CD4-positive, CD25-positive, alpha-beta regulatory T cell (primary cell): ENCODE measurements around the gene VPS26A. TPM values are rescaled to one million over a fixed set of nuclear protein-coding genes. Genes with fewer than 3 reads are reported as not detected.

Experiments
- ATAC-seq, 2 donors: fragments of 150-1000 bp; cut with Tn5 transposase; one replicate each; pipeline ENCODE4 v1.10.0; 2021; ENCODE audit warnings: low read depth in 2 of 2, moderate number of reproducible peaks in 2 of 2, moderate library complexity in 1 of 2
- DNase-seq, 3 donors: peaks; one replicate each; pipeline versions ENCODE4 v3.0.0 to v3.0.0-alpha.2; 2012 to 2022; ENCODE audit warnings: mixed read lengths in 1 of 3
- H3K27ac ChIP-seq: one replicate; pipeline ENCODE4 v1.7.0; 2013; ENCODE audit warnings: mild to moderate bottlenecking, low read length; ENCODE audit not compliant: insufficient read depth, poor library complexity, severe bottlenecking
- H3K27me3 ChIP-seq: one replicate; pipeline ENCODE4 v1.7.0; 2013; ENCODE audit warnings: low read length; ENCODE audit not compliant: control insufficient read depth, insufficient read depth
- H3K36me3 ChIP-seq: one replicate; pipeline ENCODE4 v1.7.0; 2013; ENCODE audit warnings: mild to moderate bottlenecking, low read length, moderate library complexity; ENCODE audit not compliant: control insufficient read depth, insufficient read depth
- H3K4me1 ChIP-seq: 2 replicates; pipeline ENCODE4 v1.7.0; 2013; ENCODE audit warnings: mild to moderate bottlenecking, low read length; ENCODE audit not compliant: insufficient read depth, control insufficient read depth, poor library complexity, severe bottlenecking
- H3K4me3 ChIP-seq: one replicate; pipeline ENCODE4 v1.7.0; 2013; ENCODE audit warnings: low read depth, mild to moderate bottlenecking, low read length, moderate library complexity
- H3K9me3 ChIP-seq, 2 experiments: 1 replicate in 1 of 2; 2 replicates in 1 of 2; pipeline ENCODE4 v1.7.0; 2013; ENCODE audit warnings: low read length in 2 of 2, mild to moderate bottlenecking in 1 of 2, moderate library complexity in 1 of 2; ENCODE audit not compliant: control insufficient read depth in 2 of 2
- H3K27ac Mint-ChIP-seq, 3 donors: one replicate each; pipeline ENCODE4 v1.8.0; 2020 to 2022; ENCODE audit warnings: mild to moderate bottlenecking in 3 of 3, mixed read lengths in 3 of 3, moderate library complexity in 2 of 3
- H3K27me3 Mint-ChIP-seq: one replicate; pipeline ENCODE4 v1.8.0; 2022; ENCODE audit warnings: mild to moderate bottlenecking, mixed read lengths
- H3K36me3 Mint-ChIP-seq: one replicate; pipeline ENCODE4 v1.8.0; 2020; ENCODE audit warnings: mixed read lengths
- H3K4me1 Mint-ChIP-seq, 4 donors: one replicate each; pipeline ENCODE4 v1.8.0; 2020 to 2022; ENCODE audit warnings: mixed read lengths in 4 of 4, mild to moderate bottlenecking in 1 of 4
- H3K4me3 Mint-ChIP-seq, 4 donors: one replicate each; pipeline ENCODE4 v1.8.0; 2020 to 2022; ENCODE audit warnings: mild to moderate bottlenecking in 4 of 4, mixed read lengths in 4 of 4, moderate library complexity in 3 of 4
- H3K9me3 Mint-ChIP-seq, 7 donors: one replicate each; pipeline ENCODE4 v1.8.0; 2020 to 2022; ENCODE audit warnings: mixed read lengths in 7 of 7, mild to moderate bottlenecking in 3 of 7, moderate library complexity in 2 of 7
- polyA plus RNA-seq, 4 donors: library from polyadenylated mRNA; unstranded; fragments of 300-500 nt; fragmentation: Illumina TruSeq; gene quantifications; one replicate each; pipeline ENCODE4 v1.2.3, GENCODE V29; 2021
- total RNA-seq: library from RNA; stranded (reverse); gene quantifications from one replicate; pipeline ENCODE4 v1.2.3, GENCODE V29; 2022

VPS26A gene
- total RNA-seq (45.7 TPM), polyA plus RNA-seq (10 to 100 TPM; 40.3 to 55.5 (median 43.0) TPM)

DNA sequence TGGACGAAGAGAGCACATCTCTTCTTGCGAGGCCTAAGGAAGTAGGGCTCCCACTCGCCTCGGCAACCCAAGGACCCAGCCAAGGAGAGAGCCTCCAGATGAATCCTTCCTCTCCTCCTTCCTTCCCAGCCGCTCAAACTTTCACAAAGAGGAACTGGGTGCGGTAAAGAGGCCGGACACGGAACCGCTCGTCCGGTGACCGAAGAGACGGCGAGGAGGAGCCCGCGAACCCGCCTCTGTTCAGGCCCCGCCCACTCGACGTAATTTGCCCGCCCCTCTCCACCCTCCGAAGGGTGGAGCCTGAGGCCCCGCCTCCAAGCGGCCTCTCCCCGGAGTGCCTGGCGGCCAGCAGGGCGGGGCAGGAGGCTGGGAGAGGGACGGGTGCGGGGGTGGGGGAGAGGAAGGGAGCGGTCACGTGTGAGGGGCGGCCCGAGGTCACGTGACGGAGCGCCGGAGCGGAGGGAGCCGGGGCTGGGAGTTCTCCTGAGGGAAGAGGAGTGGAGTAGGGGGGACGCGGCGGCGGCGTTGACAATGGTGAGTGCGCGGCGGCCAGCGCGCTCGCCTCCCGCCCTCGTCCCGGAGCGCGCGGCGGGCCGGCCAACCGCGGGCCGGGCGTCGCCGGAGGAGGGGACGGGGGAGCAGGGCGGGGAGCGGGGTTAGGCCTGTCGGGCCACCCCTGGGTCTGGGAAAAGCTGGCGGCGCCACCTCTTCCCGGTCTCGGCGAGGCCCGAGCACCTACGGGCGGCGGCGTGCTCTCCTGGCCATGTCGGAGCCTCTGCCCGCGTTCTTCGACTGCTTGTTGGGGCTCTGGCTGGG lies at the start of gene VPS26A:
VPS26A (plus strand) TSS at position 432 of the 816 bp plus-strand sequence; CDS start at position 532, 100 bp downstream.
- peaks cover 36% of the 10 kb centered on the region for H3K4me1 ChIP-seq
- peak; percentile 98 to 99 (median 99) for DNase-seq
- H3K27ac ChIP-seq, result peak within 1 kb of the TSS; percentile 96
- Mint-ChIP-seq H3K36me3 (no peaks in the 10 kb centered on the region), H3K27ac (peak within 1 kb of the TSS; percentile 93 to 98 (median 97)), H3K27me3 (peaks cover 11% of the 10 kb centered on the region), H3K4me1 (peaks cover 11 to 33% (median 20%) of the 10 kb centered on the region in 4 donors), H3K4me3 (peak within 1 kb of the TSS; percentile 90 to 98 (median 95)), H3K9me3 (no peaks in the 10 kb centered on the region)
- no peaks in the 10 kb centered on the region for H3K9me3 ChIP-seq
- H3K27me3 ChIP-seq, result no peaks in the 10 kb centered on the region
- H3K36me3 ChIP-seq, result no peaks in the 10 kb centered on the region
- H3K4me3 ChIP-seq, result peak within 1 kb of the TSS; percentile 95
- peak; percentile 93 to 94 for ATAC-seq

DNA sequence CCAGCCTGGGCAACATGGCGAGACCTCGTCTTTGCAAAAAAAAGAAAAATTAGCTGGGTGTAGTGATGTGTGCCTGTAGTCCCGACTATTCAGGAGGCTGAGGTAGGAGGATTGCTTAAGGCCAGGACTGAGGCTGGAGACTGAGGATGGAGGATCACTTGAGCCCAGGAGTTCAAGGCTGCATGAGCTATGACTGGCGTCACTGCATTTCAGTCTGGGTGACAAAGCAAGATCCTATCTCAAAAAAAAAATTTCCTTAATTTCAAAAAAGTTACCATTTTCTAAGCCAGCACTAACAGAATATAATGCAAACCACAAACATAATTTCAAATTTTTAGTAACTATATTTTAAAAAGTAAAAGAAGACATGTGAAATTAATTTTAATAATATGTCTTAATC lies 49.4 kb upstream of the VPS26A start:
- no peak overlapping the region for H3K4me3 ChIP-seq

DNA sequence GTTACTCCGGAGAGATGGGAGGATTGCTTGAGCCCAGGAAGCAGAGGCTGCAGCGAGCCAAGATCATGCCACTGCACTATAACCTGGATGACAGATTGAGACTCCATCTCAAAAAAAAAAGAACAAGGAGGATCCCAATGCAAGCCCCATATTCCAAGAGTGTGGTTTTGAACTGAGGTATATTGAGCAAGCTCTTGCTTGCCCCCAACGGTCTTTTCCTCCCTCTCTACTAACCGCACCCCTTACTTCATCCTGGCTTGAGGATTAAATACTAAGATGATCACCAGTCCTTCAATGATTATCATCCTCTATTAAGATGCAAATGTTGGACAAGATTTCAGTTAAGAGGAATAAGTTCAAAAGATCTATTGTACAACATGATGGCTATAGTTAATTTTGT lies 48.5 kb upstream of the VPS26A start:
- Mint-ChIP-seq H3K4me1 (peaks cover 3 to 11% (median 6%) of the 10 kb centered on the region in 4 donors), H3K36me3 (no peaks in the 10 kb centered on the region), H3K27me3 (no peaks in the 10 kb centered on the region), H3K27ac (no peak overlapping the region), H3K9me3 (no peaks in the 10 kb centered on the region), H3K4me3 (no peak overlapping the region)
- no peaks in the 10 kb centered on the region for H3K9me3 ChIP-seq
- no peak for ATAC-seq
- DNase-seq, result no peak
- no peaks in the 10 kb centered on the region for H3K36me3 ChIP-seq
- H3K27ac ChIP-seq, result no peak overlapping the region
- H3K4me3 ChIP-seq, result no peak overlapping the region
- H3K4me1 ChIP-seq, result no peaks in the 10 kb centered on the region
- no peaks in the 10 kb centered on the region for H3K27me3 ChIP-seq

More for the DNA sequence above, 49.4 kb upstream of the VPS26A start:
- Mint-ChIP-seq H3K4me3 (no peak overlapping the region), H3K36me3 (no peaks in the 10 kb centered on the region), H3K9me3 (no peaks in the 10 kb centered on the region), H3K27me3 (no peaks in the 10 kb centered on the region), H3K4me1 (peaks cover 3 to 11% (median 6%) of the 10 kb centered on the region in 4 donors), H3K27ac (no peak overlapping the region)
- DNase-seq (no peak), ATAC-seq (no peak)
- no peaks in the 10 kb centered on the region for H3K4me1 ChIP-seq
- H3K27me3 ChIP-seq, result no peaks in the 10 kb centered on the region
- no peak overlapping the region for H3K27ac ChIP-seq
- no peaks in the 10 kb centered on the region for H3K36me3 ChIP-seq
- no peaks in the 10 kb centered on the region for H3K9me3 ChIP-seq

DNA sequence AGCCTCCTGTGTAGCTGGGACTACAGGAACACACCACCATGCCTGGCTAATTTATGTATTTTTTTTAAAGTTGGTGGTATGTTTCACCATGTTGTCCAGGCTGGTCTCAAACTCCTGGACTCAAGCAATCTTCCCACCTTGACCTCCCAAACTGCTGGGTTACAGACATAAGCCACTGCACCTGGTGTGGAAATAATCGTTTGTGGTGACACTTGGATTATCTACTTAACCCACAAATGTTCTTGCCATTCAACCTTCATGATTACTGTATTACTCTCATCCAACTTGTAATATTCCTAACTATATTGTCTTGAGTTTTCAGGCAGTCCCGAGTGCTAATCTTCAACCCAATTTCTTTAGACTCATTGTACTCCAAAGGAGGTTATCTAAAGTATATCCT lies 45.7 kb upstream of the VPS26A start:
- Mint-ChIP-seq H3K27ac (no peak overlapping the region), H3K4me1 (peaks cover under 1 to 7% (median 2%) of the 10 kb centered on the region in 4 donors)
- no peak overlapping the region for H3K27ac ChIP-seq

DNA sequence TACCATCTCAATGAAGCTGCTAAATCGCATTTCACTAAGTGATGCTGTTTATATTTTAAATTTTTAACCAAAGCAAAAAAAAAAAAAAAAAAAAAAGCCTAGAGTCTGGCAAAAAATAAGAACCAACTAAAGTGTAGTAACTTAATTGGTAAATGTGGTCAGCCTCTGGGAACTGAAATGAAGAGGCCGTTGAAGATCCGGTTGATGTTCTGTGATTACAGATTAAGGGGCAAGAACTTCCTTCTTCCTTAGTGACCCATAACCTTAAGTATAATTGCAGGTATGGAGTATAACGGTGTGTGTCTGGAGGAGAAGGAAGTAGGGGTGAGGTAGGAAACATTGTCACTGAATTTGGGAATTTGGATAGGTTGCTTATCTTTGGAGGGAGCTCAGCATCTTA lies 43.8 kb upstream of the VPS26A start:
- no peak overlapping the region for H3K4me3 Mint-ChIP-seq
- Histone ChIP-seq H3K4me1 (no peaks in the 10 kb centered on the region), H3K9me3 (no peaks in the 10 kb centered on the region), H3K36me3 (no peaks in the 10 kb centered on the region), H3K27ac (no peak overlapping the region), H3K27me3 (no peaks in the 10 kb centered on the region), H3K4me3 (no peak overlapping the region)
- ATAC-seq, result no peak
- no peak for DNase-seq
- H3K9me3 Mint-ChIP-seq, result no peaks in the 10 kb centered on the region
- peak overlapping the region in 1 of 3 donors; percentile 26 for H3K27ac Mint-ChIP-seq
- H3K27me3 Mint-ChIP-seq, result no peaks in the 10 kb centered on the region
- H3K36me3 Mint-ChIP-seq, result no peaks in the 10 kb centered on the region
- H3K4me1 Mint-ChIP-seq, result peaks cover 0 to 4% (median 0%) of the 10 kb centered on the region in 4 donors

More for the DNA sequence above, 45.7 kb upstream of the VPS26A start:
- Histone ChIP-seq H3K36me3 (no peaks in the 10 kb centered on the region), H3K4me1 (no peaks in the 10 kb centered on the region), H3K4me3 (no peak overlapping the region), H3K9me3 (no peaks in the 10 kb centered on the region), H3K27me3 (no peaks in the 10 kb centered on the region)
- DNase-seq (no peak), ATAC-seq (no peak)
- no peaks in the 10 kb centered on the region for H3K27me3 Mint-ChIP-seq
- no peaks in the 10 kb centered on the region for H3K9me3 Mint-ChIP-seq
- no peaks in the 10 kb centered on the region for H3K36me3 Mint-ChIP-seq
- no peak overlapping the region for H3K4me3 Mint-ChIP-seq

DNA sequence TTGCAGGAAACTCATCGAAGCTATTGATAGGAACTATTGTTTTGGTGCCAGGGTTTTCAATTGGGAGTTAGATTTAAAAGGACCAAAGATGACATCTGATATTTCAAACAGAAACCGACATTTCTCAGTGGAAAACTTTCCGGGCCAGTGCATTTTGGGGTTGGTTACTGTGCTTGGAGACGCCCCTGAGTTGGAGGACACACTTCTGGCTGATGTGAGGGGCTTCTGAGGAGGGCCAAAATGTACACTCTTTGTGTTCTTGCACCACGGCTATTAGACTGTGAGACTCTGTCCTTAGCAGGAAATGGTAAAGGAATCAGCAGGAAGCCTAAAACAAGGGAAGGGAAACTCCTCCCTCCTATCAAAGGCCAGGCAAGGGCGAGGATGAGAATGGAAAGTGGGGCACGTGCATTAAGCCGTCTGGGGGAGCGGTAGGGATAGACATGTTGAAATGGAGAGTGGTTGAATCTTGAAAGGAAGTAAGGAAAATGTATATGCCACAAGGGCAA lies 37.9 kb upstream of the VPS26A start:
- Histone ChIP-seq H3K27ac (peak overlapping the region; percentile 99), H3K36me3 (no peaks in the 10 kb centered on the region), H3K9me3 (no peaks in the 10 kb centered on the region), H3K4me3 (peak overlapping the region; percentile 4), H3K27me3 (no peaks in the 10 kb centered on the region), H3K4me1 (peaks cover 23% of the 10 kb centered on the region)
- ATAC-seq, result no peak
- DNase-seq, result no peak
- Mint-ChIP-seq H3K27ac (peak overlapping the region in 2 of 3 donors; percentile 96 to 98), H3K4me3 (peak overlapping the region in 3 of 4 donors; percentile 81 to 88 (median 88)), H3K36me3 (peaks cover 5% of the 10 kb centered on the region), H3K4me1 (peaks cover 9 to 48% (median 27%) of the 10 kb centered on the region in 4 donors), H3K27me3 (peaks cover 11% of the 10 kb centered on the region), H3K9me3 (no peaks in the 10 kb centered on the region)

DNA sequence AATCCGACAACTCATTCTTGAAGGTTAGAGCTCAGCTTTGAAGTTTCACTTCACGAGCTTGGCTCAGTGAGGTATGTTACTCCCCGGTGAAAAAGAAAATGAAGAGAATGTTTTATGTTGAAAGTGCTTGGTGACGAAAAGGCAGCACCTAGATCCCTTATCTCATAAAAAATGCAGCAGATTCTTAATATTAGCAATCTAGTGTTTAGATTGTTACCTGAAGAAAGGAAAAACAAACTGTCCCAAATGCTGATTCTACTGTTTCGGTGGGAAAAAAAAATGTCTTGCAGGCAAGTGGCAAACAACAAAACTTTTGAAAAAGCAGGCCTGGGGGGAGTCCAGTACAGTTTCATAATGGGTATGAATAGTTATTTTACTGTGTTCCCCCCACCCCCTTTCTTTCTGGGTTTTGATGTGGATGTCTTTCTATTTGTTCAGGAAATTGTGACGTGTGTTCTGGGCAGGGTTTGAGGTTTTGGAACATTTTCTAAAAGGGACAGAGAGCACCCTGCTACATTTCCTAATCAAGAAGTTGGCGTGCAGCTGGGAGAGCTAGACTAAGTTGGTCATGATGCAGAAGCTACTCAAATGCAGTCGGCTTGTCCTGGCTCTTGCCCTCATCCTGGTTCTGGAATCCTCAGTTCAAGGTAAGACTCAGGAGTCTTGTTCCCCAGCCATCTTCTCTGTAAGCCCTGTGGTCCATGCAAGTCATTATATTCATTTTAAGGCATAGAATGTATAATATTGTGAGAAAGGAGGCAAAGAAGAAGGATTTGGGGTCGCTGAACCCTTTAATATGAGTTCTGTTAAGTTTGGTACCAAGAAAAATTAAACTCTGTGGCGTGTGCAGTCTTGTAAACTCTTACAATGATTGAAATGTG lies 36.1 kb upstream of the VPS26A start, which contains the start of gene SRGN:
SRGN (plus strand) TSS at position 514 of the 881 bp plus-strand sequence; CDS start at position 569, 55 bp downstream.
- ATAC-seq (peak; percentile 57 to 60), DNase-seq (peak; percentile 74 to 91 (median 87))
- peak within 1 kb of the TSS; percentile 99 for H3K27ac ChIP-seq
- H3K4me1 Mint-ChIP-seq, result peaks cover 9 to 64% (median 37%) of the 10 kb centered on the region in 4 donors
- peak within 1 kb of the TSS; percentile 86 to 97 (median 96) for H3K27ac Mint-ChIP-seq
- H3K36me3 ChIP-seq, result no peaks in the 10 kb centered on the region
- peaks cover 40% of the 10 kb centered on the region for H3K4me1 ChIP-seq
- H3K4me3 ChIP-seq, result peak within 1 kb of the TSS; percentile 100
- H3K9me3 Mint-ChIP-seq, result no peaks in the 10 kb centered on the region
- H3K9me3 ChIP-seq, result no peaks in the 10 kb centered on the region
- peak within 1 kb of the TSS; percentile 89 to 95 (median 92) for H3K4me3 Mint-ChIP-seq
- no peaks in the 10 kb centered on the region for H3K27me3 ChIP-seq
- H3K36me3 Mint-ChIP-seq, result peaks cover 6% of the 10 kb centered on the region
- H3K27me3 Mint-ChIP-seq, result peaks cover 11% of the 10 kb centered on the region
